D721Med (cell line): ENCODE data around the gene SDHB.

ENCODE experiments used
- DNase-seq: peaks from one replicate; pipeline ENCODE4 v3.0.0; 2011; ENCODE audit warnings: low spot score; ENCODE audit not compliant: insufficient read length
- FAIRE-seq: peaks from 2 replicates; lab custom pipeline; 2011; peaks lifted over from hg19 to GRCh38; lab: Jason Lieb, UNC
- CTCF ChIP-seq: IDR thresholded peaks from 2 replicates; pipeline ENCODE4 v1.5.1; 2012; ENCODE audit warnings: mild to moderate bottlenecking, control low read depth; ENCODE audit not compliant: insufficient read depth; ENCODE audit errors: missing control alignments

SDHB gene

GRCh38 chr1:16989676-16990391, 64.0 kb downstream of the SDHB start:
- no peak for TF ChIP-seq CTCF
- DNase-seq (no peak), FAIRE-seq (no peak)

- DNase-seq (no peak), FAIRE-seq (no peak)
- TF ChIP-seq CTCF = no peak
Observed at GRCh38 chr1:16988210-16988609, 65.6 kb downstream of the SDHB start.

GRCh38 chr1:16986962-16987361, 66.9 kb downstream of the SDHB start:
- FAIRE-seq = no peak
- peak; percentile 49 for DNase-seq
- TF ChIP-seq CTCF = peak; percentile 56

GRCh38 chr1:16986560-16986959, 67.3 kb downstream of the SDHB start:
- FAIRE-seq = no peak
- no peak for DNase-seq
- TF ChIP-seq CTCF = no peak

GRCh38 chr1:16986113-16986512, 67.7 kb downstream of the SDHB start:
- FAIRE-seq (no peak), DNase-seq (no peak)
- TF ChIP-seq CTCF = no peak

- DNase-seq (no peak), FAIRE-seq (no peak)
- no peak for TF ChIP-seq CTCF
Observed at GRCh38 chr1:16984717-16985116, 69.1 kb downstream of the SDHB start.

GRCh38 chr1:16983649-16984048, 70.2 kb downstream of the SDHB start:
- no peak for FAIRE-seq
- DNase-seq = no peak
- TF ChIP-seq CTCF = no peak
